ENCODE results near the gene SCIMP. TPM values are rescaled to one million over a fixed set of nuclear protein-coding genes. Genes with fewer than 3 reads are reported as not detected.
A peak's percentile ranks its signal among the peaks of the same experiment; 100 is the strongest.

Gene SCIMP
- total and polyA plus RNA-seq, 9 of the 15 experiments (the other 6 are each of a cell fraction or from before 2014, with no cell fraction given) = 0.01 to 0.11 (median 0.04) TPM; not detected in 6

- TF ChIP-seq CEBPZ (IDR thresholded peaks at IDR 0.05; ENCODE audit: borderline replicate concordance, low read depth, low read length) (no peak), CC2D1A (IDR thresholded peaks at IDR 0.05) (peak; percentile 92), CTBP1 (IDR thresholded peaks at IDR 0.05; ENCODE audit: borderline replicate concordance) (peak; percentile 73), ZNF232 (CRISPR knock-in tag; IDR thresholded peaks at IDR 0.05) (no peak), CREM (IDR thresholded peaks at IDR 0.05; ENCODE audit: low read depth) (peak; percentile 62), CGGBP1 (CRISPR knock-in tag; IDR thresholded peaks at IDR 0.05) (no peak), EGR1 (conservative IDR thresholded peaks at IDR 0.05) (0 out of 2 replicates have a peak, but pooled peaks have one; percentile 8), POLR2H (tag; IDR thresholded peaks at IDR 0.05; ENCODE audit: low read depth) (peak; percentile 28; the same call in 1 of the 2 replicates), MYC (IDR thresholded peaks at IDR 0.05; ENCODE audit: low read depth, low read length) (no peak), MYC (CRISPR knock-in tag; IDR thresholded peaks at IDR 0.05; ENCODE audit: borderline replicate concordance, low read depth) (no peak), ZNF175 (CRISPR knock-in tag; IDR thresholded peaks at IDR 0.05; ENCODE audit: low read depth) (no peak), E2F6 (IDR thresholded peaks at IDR 0.05; ENCODE audit: borderline replicate concordance in 1 of 2, extremely low read depth in 1 of 2, insufficient read depth in 1 of 2, insufficient read length in 1 of 2, low read depth in 1 of 2, low read length in 1 of 2, poor library complexity in 1 of 2, severe bottlenecking in 1 of 2) (peak in 1 of 2 experiments; percentile 31), ZNF79 (CRISPR knock-in tag; IDR thresholded peaks at IDR 0.05; ENCODE audit: low read depth) (no peak), CREB1 (IDR thresholded peaks at IDR 0.05) (no peak), CREB1 (CRISPR knock-in tag; IDR thresholded peaks at IDR 0.05) (peak; percentile 40; the same call in 1 of the 2 replicates)
- TF ChIP-seq, protein P1, sequence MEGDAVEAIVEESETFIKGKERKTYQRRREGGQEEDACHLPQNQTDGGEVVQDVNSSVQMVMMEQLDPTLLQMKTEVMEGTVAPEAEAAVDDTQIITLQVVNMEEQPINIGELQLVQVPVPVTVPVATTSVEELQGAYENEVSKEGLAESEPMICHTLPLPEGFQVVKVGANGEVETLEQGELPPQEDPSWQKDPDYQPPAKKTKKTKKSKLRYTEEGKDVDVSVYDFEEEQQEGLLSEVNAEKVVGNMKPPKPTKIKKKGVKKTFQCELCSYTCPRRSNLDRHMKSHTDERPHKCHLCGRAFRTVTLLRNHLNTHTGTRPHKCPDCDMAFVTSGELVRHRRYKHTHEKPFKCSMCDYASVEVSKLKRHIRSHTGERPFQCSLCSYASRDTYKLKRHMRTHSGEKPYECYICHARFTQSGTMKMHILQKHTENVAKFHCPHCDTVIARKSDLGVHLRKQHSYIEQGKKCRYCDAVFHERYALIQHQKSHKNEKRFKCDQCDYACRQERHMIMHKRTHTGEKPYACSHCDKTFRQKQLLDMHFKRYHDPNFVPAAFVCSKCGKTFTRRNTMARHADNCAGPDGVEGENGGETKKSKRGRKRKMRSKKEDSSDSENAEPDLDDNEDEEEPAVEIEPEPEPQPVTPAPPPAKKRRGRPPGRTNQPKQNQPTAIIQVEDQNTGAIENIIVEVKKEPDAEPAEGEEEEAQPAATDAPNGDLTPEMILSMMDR (IDR thresholded peaks at IDR 0.05 in 2 of 3, conservative IDR thresholded peaks at IDR 0.05 in 1 of 3; ENCODE audit: insufficient read depth in 2 of 3, low read depth in 1 of 3, low read length in 3 of 3) = peak; percentile 72 to 75 (median 73)
Measured at GRCh38 chr17:5191541-5192417, 42.9 kb downstream of the SCIMP start, which contains the start of gene ZNF594 (continued).
